Measurements from ENCODE around the gene TAMM41. TPM values are rescaled to one million over a fixed set of nuclear protein-coding genes. Genes with fewer than 3 reads are reported as not detected.
"Not testable (repeated sequence)": the region's sequence is repeated elsewhere in the genome, so short reads cannot be mapped to it uniquely, and the experiment has no call there.

The TAMM41 gene
- total RNA-seq, 1 experiment from 2014 or later, result 16.0 TPM

DNA sequence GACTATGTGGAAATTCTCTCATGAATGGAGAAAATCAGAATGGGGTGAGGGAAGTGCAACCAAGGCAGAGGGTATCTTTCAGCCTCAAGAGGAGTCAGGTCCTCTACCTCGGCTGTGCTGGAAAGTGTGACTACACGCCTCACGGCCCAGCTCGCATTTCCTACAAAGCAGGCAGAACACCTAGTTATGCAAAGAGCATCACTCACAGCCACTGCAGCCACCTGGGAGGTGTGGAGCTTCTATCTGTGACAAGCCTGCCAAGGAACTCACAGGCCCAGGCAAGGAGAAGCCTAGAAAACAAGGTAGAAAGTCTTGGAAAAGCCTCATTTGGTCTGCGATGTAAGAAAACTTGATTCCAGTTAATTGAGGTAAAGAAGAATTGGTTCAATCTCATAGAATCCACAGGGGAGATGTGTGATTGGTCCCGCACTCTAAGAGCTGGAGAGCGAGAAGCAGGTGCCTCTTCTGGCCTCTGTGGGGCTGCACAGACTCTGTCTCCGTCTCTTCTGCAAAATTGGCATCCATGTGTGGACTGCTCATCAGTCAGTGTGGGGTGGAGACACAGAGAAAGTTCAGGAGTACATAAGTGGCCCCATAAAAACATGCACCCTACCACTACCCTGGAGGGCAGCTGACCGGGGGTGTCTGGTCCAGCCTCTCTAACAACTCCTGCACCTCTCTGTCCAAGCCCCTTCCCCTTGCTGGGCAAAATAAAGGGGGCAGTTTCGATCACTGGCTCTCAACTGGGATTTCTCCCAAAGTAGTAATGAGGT, 76.8 kb downstream of the TAMM41 start:
- Histone ChIP-seq H3K27ac (ENCODE audit: low read length) (no peak overlapping the region), H3K36me3 (ENCODE audit: insufficient read depth, low read length) (no peaks in the 10 kb centered on the region), H3K4me2 (ENCODE audit: low read depth, low read length, poor library complexity, severe bottlenecking) (peak overlapping the region; percentile 65), H3K4me1 (ENCODE audit: low read length) (peaks cover 21% of the 10 kb centered on the region), H3K79me2 (ENCODE audit: low read length) (no peaks in the 10 kb centered on the region), H3K4me3 (ENCODE audit: low read length) (peak overlapping the region; percentile 53), H3K27me3 (ENCODE audit: low read length) (no peaks in the 10 kb centered on the region), H4K20me1 (ENCODE audit: insufficient read depth, low read depth, low read length) (no peaks in the 10 kb centered on the region), H3K9ac (ENCODE audit: low read length) (peak overlapping the region; percentile 28; the same call in 1 of the 2 replicates), H3K9me2 (replicated peaks; ENCODE audit: insufficient read depth, low read length) (no peaks in the 10 kb centered on the region), H2AFZ (ENCODE audit: low read length) (peak overlapping the region; percentile 44; the same call in 1 of the 2 replicates), H3K9me3 (ENCODE audit: low read length) (no peaks in the 10 kb centered on the region)
- peak; percentile 53 for DNase-seq

DNA sequence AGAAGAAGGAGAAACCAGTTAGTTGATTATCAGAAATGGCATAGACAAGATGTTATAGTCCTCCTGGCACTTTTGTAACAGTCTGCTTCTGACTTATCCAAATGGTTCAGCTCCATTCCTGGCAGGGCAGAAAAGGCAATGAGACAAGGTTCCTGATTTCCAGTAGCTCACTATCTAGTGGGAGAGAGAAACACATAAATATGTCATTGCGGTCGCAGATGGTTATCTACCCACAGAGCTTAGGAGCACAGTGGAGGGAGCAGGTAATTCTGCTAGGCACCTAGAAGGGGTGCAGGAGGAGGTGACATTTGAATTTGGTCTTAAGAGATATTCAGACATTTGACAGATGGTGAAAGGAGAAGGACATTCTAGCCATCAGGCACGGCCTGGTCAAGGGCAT, 78.1 kb downstream of the TAMM41 start:
- Histone ChIP-seq H3K4me2 (ENCODE audit: low read depth, low read length, poor library complexity, severe bottlenecking) (no peak overlapping the region), H4K20me1 (ENCODE audit: insufficient read depth, low read depth, low read length) (no peaks in the 10 kb centered on the region), H3K4me1 (ENCODE audit: low read length) (peaks cover 21% of the 10 kb centered on the region), H3K36me3 (ENCODE audit: insufficient read depth, low read length) (no peaks in the 10 kb centered on the region), H3K4me3 (ENCODE audit: low read length) (no peak overlapping the region), H3K9ac (ENCODE audit: low read length) (no peak overlapping the region), H3K27ac (ENCODE audit: low read length) (no peak overlapping the region), H3K27me3 (ENCODE audit: low read length) (no peaks in the 10 kb centered on the region), H3K9me2 (replicated peaks; ENCODE audit: insufficient read depth, low read length) (no peaks in the 10 kb centered on the region), H3K79me2 (ENCODE audit: low read length) (no peaks in the 10 kb centered on the region), H3K9me3 (ENCODE audit: low read length) (no peaks in the 10 kb centered on the region), H2AFZ (ENCODE audit: low read length) (no peak overlapping the region)
- DNase-seq, result no peak

DNA sequence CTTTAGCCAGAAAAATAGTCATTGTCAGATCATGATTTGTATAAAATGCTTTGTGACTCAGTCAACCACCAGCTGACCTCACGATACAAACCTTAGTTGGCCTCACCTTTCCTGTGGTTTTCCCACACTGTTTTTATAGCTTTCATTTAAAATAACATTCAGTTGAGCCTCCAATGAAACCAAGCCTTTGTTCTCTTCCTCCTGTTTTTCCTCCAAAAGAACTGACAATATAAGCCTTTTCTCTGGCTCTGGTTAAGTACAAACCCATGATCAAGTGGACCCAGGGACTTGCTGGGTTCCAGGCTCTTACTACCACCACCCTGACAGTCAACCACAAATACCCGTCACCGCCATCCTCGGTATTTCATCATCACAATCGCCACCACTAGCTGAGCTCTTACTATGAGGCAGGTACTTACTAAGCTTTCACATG, 81.7 kb downstream of the TAMM41 start:
- Histone ChIP-seq H3K9ac (ENCODE audit: low read length) (no peak overlapping the region), H3K4me2 (ENCODE audit: low read depth, low read length, poor library complexity, severe bottlenecking) (no peak overlapping the region), H3K79me2 (ENCODE audit: low read length) (no peaks in the 10 kb centered on the region), H4K20me1 (ENCODE audit: insufficient read depth, low read depth, low read length) (no peaks in the 10 kb centered on the region), H3K4me3 (ENCODE audit: low read length) (no peak overlapping the region), H3K9me3 (ENCODE audit: low read length) (no peaks in the 10 kb centered on the region), H3K9me2 (replicated peaks; ENCODE audit: insufficient read depth, low read length) (no peaks in the 10 kb centered on the region), H3K27me3 (ENCODE audit: low read length) (no peaks in the 10 kb centered on the region), H3K36me3 (ENCODE audit: insufficient read depth, low read length) (no peaks in the 10 kb centered on the region), H2AFZ (ENCODE audit: low read length) (no peak overlapping the region), H3K27ac (ENCODE audit: low read length) (no peak overlapping the region), H3K4me1 (ENCODE audit: low read length) (peaks cover 8% of the 10 kb centered on the region)
- DNase-seq, result no peak

DNA sequence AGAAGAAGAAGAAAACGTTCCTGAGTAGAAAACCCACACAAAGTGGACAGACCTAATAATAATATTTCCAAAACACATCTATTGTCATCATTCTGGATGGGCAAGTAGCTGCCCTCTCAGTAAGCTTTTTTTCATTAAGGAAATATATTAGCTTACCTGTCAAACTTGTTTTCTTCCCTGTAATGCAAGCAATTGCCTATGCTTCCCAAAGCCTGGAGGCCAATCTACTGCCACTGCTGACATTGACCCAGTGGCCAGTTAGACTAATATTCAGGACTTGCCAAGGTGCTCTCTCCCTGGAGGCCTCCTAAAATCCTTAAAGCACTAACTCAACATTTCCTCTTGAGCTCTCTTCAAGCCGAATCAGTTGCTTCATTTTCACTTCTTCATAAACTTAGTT, 86.7 kb downstream of the TAMM41 start:
- Histone ChIP-seq H3K4me2 (ENCODE audit: low read depth, low read length, poor library complexity, severe bottlenecking) (no peak overlapping the region), H3K27me3 (ENCODE audit: low read length) (no peaks in the 10 kb centered on the region), H3K27ac (ENCODE audit: low read length) (no peak overlapping the region), H3K9me2 (replicated peaks; ENCODE audit: insufficient read depth, low read length) (no peaks in the 10 kb centered on the region), H3K36me3 (ENCODE audit: insufficient read depth, low read length) (no peaks in the 10 kb centered on the region), H3K4me3 (ENCODE audit: low read length) (no peak overlapping the region), H3K79me2 (ENCODE audit: low read length) (no peaks in the 10 kb centered on the region), H3K9me3 (ENCODE audit: low read length) (no peaks in the 10 kb centered on the region), H4K20me1 (ENCODE audit: insufficient read depth, low read depth, low read length) (no peaks in the 10 kb centered on the region), H3K9ac (ENCODE audit: low read length) (no peak overlapping the region), H2AFZ (ENCODE audit: low read length) (no peak overlapping the region), H3K4me1 (ENCODE audit: low read length) (peaks cover 10% of the 10 kb centered on the region)
- no peak for DNase-seq

DNA sequence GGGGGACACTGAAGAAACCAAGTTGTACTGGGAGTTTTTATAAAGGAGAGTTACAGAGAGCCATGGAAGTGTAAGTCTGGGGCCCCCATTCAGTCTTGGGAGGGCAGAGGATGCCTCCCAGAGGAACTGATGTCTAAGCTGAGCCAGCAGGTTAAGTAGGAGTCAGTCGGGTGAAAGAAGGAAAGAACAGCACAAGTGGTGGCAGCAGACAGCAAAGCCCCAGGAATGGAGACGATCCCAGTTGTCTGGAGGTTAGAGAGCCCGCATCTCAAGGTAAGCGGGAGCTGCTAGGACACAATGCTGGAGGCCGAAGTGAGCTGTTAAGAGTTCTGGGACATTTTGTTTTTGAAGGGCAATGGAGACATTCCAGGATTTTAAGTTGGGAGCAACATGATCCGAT, 88.8 kb downstream of the TAMM41 start:
- no peaks in the 10 kb centered on the region for H3K27me3 ChIP-seq (ENCODE audit: low read length)
- no peak overlapping the region for H3K4me3 ChIP-seq (ENCODE audit: low read length)
- no peaks in the 10 kb centered on the region for H3K9me3 ChIP-seq (ENCODE audit: low read length)
- no peaks in the 10 kb centered on the region for H3K36me3 ChIP-seq (ENCODE audit: insufficient read depth, low read length)
- H2AFZ ChIP-seq (ENCODE audit: low read length), result no peak overlapping the region
- peaks cover 10% of the 10 kb centered on the region for H3K4me1 ChIP-seq (ENCODE audit: low read length)
- no peaks in the 10 kb centered on the region for H3K9me2 ChIP-seq (replicated peaks; ENCODE audit: insufficient read depth, low read length)
- DNase-seq, result no peak
- no peaks in the 10 kb centered on the region for H4K20me1 ChIP-seq (ENCODE audit: insufficient read depth, low read depth, low read length)
- no peaks in the 10 kb centered on the region for H3K79me2 ChIP-seq (ENCODE audit: low read length)
- no peak overlapping the region for H3K9ac ChIP-seq (ENCODE audit: low read length)
- no peak overlapping the region for H3K4me2 ChIP-seq (ENCODE audit: low read depth, low read length, poor library complexity, severe bottlenecking)
- H3K27ac ChIP-seq (ENCODE audit: low read length), result no peak overlapping the region

DNA sequence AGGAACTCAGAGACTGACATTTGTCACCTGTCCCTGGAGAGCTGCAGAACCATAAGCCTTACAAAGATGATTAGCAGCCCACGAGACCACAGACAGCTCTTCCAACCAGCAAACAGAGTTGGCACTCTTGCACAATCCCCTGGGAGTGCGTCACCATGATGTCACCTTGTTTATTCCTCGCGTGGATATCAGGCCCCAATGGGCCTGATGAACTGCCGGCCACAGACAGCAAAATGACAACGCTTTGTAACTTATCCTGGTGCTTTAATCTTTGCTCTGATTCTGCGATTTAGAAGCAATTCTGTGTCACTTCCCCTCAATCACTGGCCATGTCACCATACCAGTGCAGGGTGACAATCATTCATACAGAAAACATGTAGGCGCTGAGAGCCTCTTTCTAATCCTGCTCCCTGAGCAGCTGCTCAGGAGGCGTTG, 89.2 kb downstream of the TAMM41 start:
- H3K36me3 ChIP-seq (ENCODE audit: insufficient read depth, low read length), result no peaks in the 10 kb centered on the region
- H2AFZ ChIP-seq (ENCODE audit: low read length), result no peak overlapping the region
- no peaks in the 10 kb centered on the region for H3K9me2 ChIP-seq (replicated peaks; ENCODE audit: insufficient read depth, low read length)
- H4K20me1 ChIP-seq (ENCODE audit: insufficient read depth, low read depth, low read length), result no peaks in the 10 kb centered on the region
- H3K79me2 ChIP-seq (ENCODE audit: low read length), result no peaks in the 10 kb centered on the region
- peak; percentile 59 for DNase-seq
- H3K4me3 ChIP-seq (ENCODE audit: low read length), result no peak overlapping the region
- no peaks in the 10 kb centered on the region for H3K9me3 ChIP-seq (ENCODE audit: low read length)
- peak overlapping the region; percentile 36 for H3K4me2 ChIP-seq (ENCODE audit: low read depth, low read length, poor library complexity, severe bottlenecking)
- no peak overlapping the region for H3K27ac ChIP-seq (ENCODE audit: low read length)
- peaks cover 10% of the 10 kb centered on the region for H3K4me1 ChIP-seq (ENCODE audit: low read length)
- H3K9ac ChIP-seq (ENCODE audit: low read length), result no peak overlapping the region
- no peaks in the 10 kb centered on the region for H3K27me3 ChIP-seq (ENCODE audit: low read length)

DNA sequence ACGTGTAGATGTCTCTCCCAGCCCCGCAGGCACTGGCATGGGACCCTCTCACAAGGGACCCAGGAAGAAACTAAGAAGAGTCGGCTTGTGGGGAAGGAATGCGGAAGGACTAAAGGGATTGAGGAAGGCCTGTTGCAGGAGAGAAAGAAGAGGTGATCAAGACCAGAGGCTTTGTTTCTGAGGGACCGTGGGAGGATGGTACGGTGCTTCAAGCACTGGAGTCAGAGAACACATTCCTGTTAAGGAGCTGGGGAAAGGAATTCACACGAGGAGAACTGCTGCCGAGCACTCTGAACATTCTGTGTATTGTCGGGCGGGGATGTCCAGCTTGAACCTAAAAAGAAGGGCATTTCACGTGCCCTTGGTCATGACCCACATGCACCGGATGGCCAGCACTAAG, 91.4 kb downstream of the TAMM41 start:
- H3K4me1 ChIP-seq (ENCODE audit: low read length), result peaks cover 10% of the 10 kb centered on the region
- H3K27me3 ChIP-seq (ENCODE audit: low read length), result no peaks in the 10 kb centered on the region
- no peaks in the 10 kb centered on the region for H3K36me3 ChIP-seq (ENCODE audit: insufficient read depth, low read length)
- H3K27ac ChIP-seq (ENCODE audit: low read length), result no peak overlapping the region
- H4K20me1 ChIP-seq (ENCODE audit: insufficient read depth, low read depth, low read length), result no peaks in the 10 kb centered on the region
- DNase-seq, result no peak
- H3K9ac ChIP-seq (ENCODE audit: low read length), result no peak overlapping the region
- no peak overlapping the region for H3K4me2 ChIP-seq (ENCODE audit: low read depth, low read length, poor library complexity, severe bottlenecking)
- H3K79me2 ChIP-seq (ENCODE audit: low read length), result no peaks in the 10 kb centered on the region
- H2AFZ ChIP-seq (ENCODE audit: low read length), result no peak overlapping the region
- no peak overlapping the region for H3K4me3 ChIP-seq (ENCODE audit: low read length)
- no peaks in the 10 kb centered on the region for H3K9me2 ChIP-seq (replicated peaks; ENCODE audit: insufficient read depth, low read length)
- no peaks in the 10 kb centered on the region for H3K9me3 ChIP-seq (ENCODE audit: low read length)

DNA sequence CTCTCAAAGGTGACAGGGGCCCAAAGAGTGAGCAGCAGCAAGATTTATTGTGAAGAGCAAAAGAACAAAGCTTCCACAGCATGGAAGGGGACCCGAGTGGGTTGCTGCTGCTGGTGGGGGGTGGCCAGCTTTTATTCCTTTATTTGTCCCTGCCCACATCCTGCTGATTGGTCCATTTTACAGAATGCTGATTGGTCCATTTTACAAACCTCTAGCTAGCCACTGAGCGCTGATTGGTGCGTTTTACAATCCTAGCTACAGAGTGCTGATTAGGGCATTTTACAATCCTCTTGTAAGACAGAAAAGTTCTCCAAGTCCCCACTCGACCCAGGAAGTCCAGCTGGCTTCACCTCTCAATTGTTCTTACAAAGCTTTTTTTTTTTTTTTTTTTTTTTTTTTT, 94.4 kb downstream of the TAMM41 start:
- H3K79me2 ChIP-seq (ENCODE audit: low read length); H3K9me3 ChIP-seq (ENCODE audit: low read length); DNase-seq; H3K9ac ChIP-seq (ENCODE audit: low read length); H3K4me2 ChIP-seq (ENCODE audit: low read depth, low read length, poor library complexity, severe bottlenecking); H3K36me3 ChIP-seq (ENCODE audit: insufficient read depth, low read length); H4K20me1 ChIP-seq (ENCODE audit: insufficient read depth, low read depth, low read length); H3K4me1 ChIP-seq (ENCODE audit: low read length); H3K27me3 ChIP-seq (ENCODE audit: low read length); H3K9me2 ChIP-seq (replicated peaks; ENCODE audit: insufficient read depth, low read length); H3K27ac ChIP-seq (ENCODE audit: low read length); H3K4me3 ChIP-seq (ENCODE audit: low read length); H2AFZ ChIP-seq (ENCODE audit: low read length): not testable (repeated sequence)
